Smooth muscle cell (in vitro differentiated cells): ENCODE measurements around the gene MUL1. TPM values are rescaled to one million over a fixed set of nuclear protein-coding genes. Genes with fewer than 3 reads are reported as not detected.

Experiments
- DNase-seq: peaks from one replicate; lab custom pipeline; 2025; ENCODE audit not compliant: unreplicated experiment; lab: John Stamatoyannopoulos, UW
- H2AFZ ChIP-seq: fragments of 200-600 bp; sonication (generic); 2 replicates; pipeline ENCODE4 v1.6.0; 2016; ENCODE audit warnings: antibody characterized with exemption, low read depth, mild to moderate bottlenecking
- H3F3A ChIP-seq: fragments of 200-600 bp; sonication (generic); 2 replicates; pipeline ENCODE4 v1.6.0; 2017; ENCODE audit warnings: antibody characterized with exemption, low read depth
- H3K27ac ChIP-seq: fragments of 200-600 bp; sonication (generic); 2 replicates; pipeline ENCODE4 v1.5.1; 2016; ENCODE audit warnings: low read depth, mild to moderate bottlenecking
- H3K27me3 ChIP-seq: fragments of 200-600 bp; sonication (generic); 2 replicates; pipeline ENCODE4 v1.6.1; 2016; ENCODE audit warnings: low read depth, mild to moderate bottlenecking
- H3K36me3 ChIP-seq: fragments of 200-600 bp; sonication (generic); 2 replicates; pipeline ENCODE4 v1.5.1; 2016; ENCODE audit warnings: low read depth
- H3K4me1 ChIP-seq: fragments of 200-600 bp; sonication (generic); 2 replicates; pipeline ENCODE4 v1.5.1; 2016; ENCODE audit warnings: low read depth
- H3K4me2 ChIP-seq: fragments of 200-600 bp; sonication (generic); 2 replicates; pipeline ENCODE4 v1.6.0; 2016; ENCODE audit warnings: mild to moderate bottlenecking
- H3K4me3 ChIP-seq: fragments of 200-600 bp; sonication (generic); 2 replicates; pipeline ENCODE4 v1.5.1; 2016; ENCODE audit warnings: mild to moderate bottlenecking
- H3K79me2 ChIP-seq: fragments of 200-600 bp; sonication (generic); 2 replicates; pipeline ENCODE4 v1.6.0; 2016; ENCODE audit warnings: low read depth, mild to moderate bottlenecking
- H3K9ac ChIP-seq: fragments of 200-600 bp; sonication (generic); 2 replicates; pipeline ENCODE4 v1.6.0; 2016; ENCODE audit warnings: low read depth
- H3K9me3 ChIP-seq: fragments of 200-600 bp; sonication (generic); replicated peaks from 2 replicates; pipeline ENCODE4 v1.5.1; 2016; ENCODE audit warnings: low read depth
- H4K20me1 ChIP-seq: fragments of 200-600 bp; sonication (generic); 2 replicates; pipeline ENCODE4 v1.6.0; 2016; ENCODE audit warnings: low read depth
- CTCF ChIP-seq: fragments of 200-600 bp; sonication (generic); IDR thresholded peaks from 2 replicates; pipeline ENCODE4 v1.5.1; 2017; ENCODE audit warnings: borderline replicate concordance, mild to moderate bottlenecking, antibody characterized with exemption; ENCODE audit not compliant: insufficient read depth, poor library complexity, severe bottlenecking
- WGBS: methylation state at CpG from one replicate; pipeline ENCODE4 v1.1.7; 2016; ENCODE audit warnings: low lambda C conversion rate; 5-methylcytosine and 5-hydroxymethylcytosine counted together
- polyA plus RNA-seq: library from polyadenylated mRNA; unstranded; fragments of >200 nt; fragmentation: Nextera tagmentation; extraction: Ambion mirVana; gene quantifications from 2 replicates; pipeline ENCODE4 v1.2.1, GENCODE V29; 2016
- total RNA-seq: library from RNA; depleted of rRNA; stranded (reverse); fragments of >200 nt; gene quantifications from 2 replicates; pipeline ENCODE4 v1.2.3, GENCODE V29; 2014

Gene MUL1
- total and polyA plus RNA-seq, 2 experiments from 2014 or later: 38.7 to 42.4 TPM

GRCh38 chr1:20462397-20462796 lies 45.6 kb downstream of the MUL1 start:
- Histone ChIP-seq H4K20me1 (no peaks in the 10 kb centered on the region), H3K4me1 (no peaks in the 10 kb centered on the region)
- WGBS: 95% methylated on average over 3 of the region's 3 CpGs

GRCh38 chr1:20458717-20459116 lies 49.2 kb downstream of the MUL1 start:
- no peaks in the 10 kb centered on the region for H3K79me2 ChIP-seq
- no peak for TF ChIP-seq CTCF
- no peak overlapping the region for H3K27ac ChIP-seq
- no peak overlapping the region for H3K9ac ChIP-seq
- H3K27me3 ChIP-seq: peaks cover 35% of the 10 kb centered on the region
- no peaks in the 10 kb centered on the region for H3F3A ChIP-seq
- no peak overlapping the region for H2AFZ ChIP-seq
- no peak overlapping the region for H3K4me3 ChIP-seq
- H3K9me3 ChIP-seq: no peaks in the 10 kb centered on the region
- no peak overlapping the region for H3K4me2 ChIP-seq
- no peak for DNase-seq
- H4K20me1 ChIP-seq: no peaks in the 10 kb centered on the region
- H3K36me3 ChIP-seq: no peaks in the 10 kb centered on the region
- no peaks in the 10 kb centered on the region for H3K4me1 ChIP-seq
- 80% methylated on average over 2 of the region's 2 CpGs for WGBS

More at GRCh38 chr1:20462397-20462796, 45.6 kb downstream of the MUL1 start:
- DNase-seq: no peak
- no peak overlapping the region for H3K9ac ChIP-seq
- no peaks in the 10 kb centered on the region for H3K9me3 ChIP-seq
- H3K27ac ChIP-seq: no peak overlapping the region
- H3K4me2 ChIP-seq: no peak overlapping the region
- H3F3A ChIP-seq: no peaks in the 10 kb centered on the region
- H3K27me3 ChIP-seq: peaks cover 47% of the 10 kb centered on the region
- no peaks in the 10 kb centered on the region for H3K36me3 ChIP-seq
- H2AFZ ChIP-seq: no peak overlapping the region
- no peak for TF ChIP-seq CTCF
- no peaks in the 10 kb centered on the region for H3K79me2 ChIP-seq
- H3K4me3 ChIP-seq: no peak overlapping the region

DNA sequence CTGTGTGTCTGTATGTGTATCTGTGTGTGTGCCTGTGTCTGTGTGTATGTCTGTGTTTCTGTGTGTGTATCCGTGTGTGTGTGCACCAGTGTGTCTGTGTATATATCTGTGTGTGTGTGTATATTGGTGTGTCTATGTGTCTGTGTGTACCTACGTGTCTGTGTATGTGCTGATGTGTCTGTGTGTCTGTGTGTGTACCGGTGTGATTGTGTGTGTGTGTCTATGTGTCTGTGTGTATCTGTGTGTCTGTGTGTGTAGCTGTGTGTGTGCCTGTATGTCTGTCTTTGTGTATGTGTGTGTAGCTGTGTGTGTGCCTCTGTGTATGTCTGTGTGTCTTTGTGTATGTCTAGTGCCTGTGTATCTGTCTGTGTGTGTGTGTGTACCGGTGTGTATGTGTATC lies 53.9 kb downstream of the MUL1 start:
- Histone ChIP-seq H3K27ac (no peak overlapping the region), H3K79me2 (no peaks in the 10 kb centered on the region), H3K9me3 (no peaks in the 10 kb centered on the region), H4K20me1 (no peaks in the 10 kb centered on the region), H3K4me1 (no peaks in the 10 kb centered on the region), H3K27me3 (peaks cover 45% of the 10 kb centered on the region), H3F3A (no peaks in the 10 kb centered on the region), H3K36me3 (no peaks in the 10 kb centered on the region), H3K4me3 (no peak overlapping the region), H3K4me2 (no peak overlapping the region), H2AFZ (no peak overlapping the region), H3K9ac (no peak overlapping the region)
- 91% methylated on average over 4 of the region's 4 CpGs for WGBS
- no peak for TF ChIP-seq CTCF
- no peak for DNase-seq

GRCh38 chr1:20449735-20450311 lies 58.1 kb downstream of the MUL1 start:
- H3K4me1 ChIP-seq: peaks cover 6% of the 10 kb centered on the region
- no peak for DNase-seq
- no peaks in the 10 kb centered on the region for H3F3A ChIP-seq

More at GRCh38 chr1:20449735-20450311, 58.1 kb downstream of the MUL1 start:
- H3K9ac ChIP-seq: no peak overlapping the region
- H3K36me3 ChIP-seq: no peaks in the 10 kb centered on the region
- no peak overlapping the region for H3K4me2 ChIP-seq
- no peaks in the 10 kb centered on the region for H3K9me3 ChIP-seq
- H3K27me3 ChIP-seq: peaks cover 23% of the 10 kb centered on the region
- WGBS: 81% methylated on average over 4 of the region's 4 CpGs
- H3K27ac ChIP-seq: no peak overlapping the region
- H4K20me1 ChIP-seq: no peaks in the 10 kb centered on the region
- H2AFZ ChIP-seq: no peak overlapping the region
- no peaks in the 10 kb centered on the region for H3K79me2 ChIP-seq
- no peak overlapping the region for H3K4me3 ChIP-seq
- TF ChIP-seq CTCF: no peak
